PFSK-1 (cell line): ENCODE data around the gene IGFLR1.

ENCODE experiments used
- FOXP2 ChIP-seq: optimal IDR thresholded peaks from 2 replicates; pipeline ENCODE3; 2011; ENCODE audit warnings: borderline replicate concordance, control low read depth, inconsistent platforms; ENCODE audit not compliant: insufficient read depth; ENCODE audit errors: extremely low read length, extremely low read depth
- POLR2AphosphoS5 ChIP-seq: IDR thresholded peaks from 2 replicates; pipeline ENCODE4 v1.6.1; 2012; ENCODE audit warnings: low read depth, mild to moderate bottlenecking, control low read depth, low read length, moderate library complexity
- REST ChIP-seq, 2 experiments: IDR thresholded peaks; 2 replicates each; pipeline versions ENCODE4 v1.6.1 to v1.8.0; 2011 to 2012; ENCODE audit warnings: low read depth in 2 of 2, low read length in 2 of 2, control low read depth in 1 of 2, inconsistent platforms in 1 of 2, mild to moderate bottlenecking in 1 of 2, moderate library complexity in 1 of 2; ENCODE audit not compliant: insufficient read depth in 1 of 2
- SIN3A ChIP-seq: IDR thresholded peaks from 2 replicates; pipeline ENCODE4 v1.6.1; 2012; ENCODE audit warnings: mild to moderate bottlenecking, low read length, moderate library complexity, borderline replicate concordance; ENCODE audit not compliant: insufficient read depth
- TAF1 ChIP-seq: IDR thresholded peaks from 2 replicates; pipeline ENCODE4 v1.6.1; 2012; ENCODE audit warnings: low read length, control low read depth, borderline replicate concordance; ENCODE audit not compliant: insufficient read depth

DNA sequence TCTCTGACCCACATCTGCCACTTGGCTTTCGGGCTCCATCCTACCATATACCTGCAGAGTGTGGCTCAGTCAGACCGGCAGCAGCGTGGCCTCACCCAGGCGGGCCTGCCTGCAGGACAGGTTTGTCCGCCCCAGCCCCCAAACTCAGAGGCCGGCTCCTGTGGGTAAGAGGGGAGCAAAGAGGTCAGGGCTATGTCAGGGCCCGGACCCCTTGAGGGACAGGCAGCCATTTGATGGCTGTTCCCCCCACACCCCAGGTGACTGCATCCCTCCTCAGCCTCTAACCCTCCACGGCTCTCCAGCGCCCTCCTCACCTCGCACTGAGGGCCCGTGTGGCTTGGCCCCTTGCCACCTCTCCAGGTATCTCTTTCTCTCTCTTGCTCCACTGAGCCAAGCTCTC, 50.2 kb downstream of the IGFLR1 start:
- no peak for TF ChIP-seq REST (IDR thresholded peaks at IDR 0.05; ENCODE audit: insufficient read depth in 1 of 2, low read depth in 2 of 2, low read length in 2 of 2)
- TF ChIP-seq SIN3A: no peak
- TF ChIP-seq POLR2AphosphoS5: no peak
- no peak for TF ChIP-seq TAF1
- TF ChIP-seq FOXP2: no peak
